CD1c-positive myeloid dendritic cell (primary cell): ENCODE results near the gene BNIP1.

ENCODE experiments used
- DNase-seq: peaks from one replicate; pipeline ENCODE4 v3.0.0-alpha.2; 2016; ENCODE audit errors: extremely low spot score

The BNIP1 gene

GRCh38 chr5:173211284-173211683, 67.0 kb downstream of the BNIP1 start:
- DNase-seq: no peak

- no peak for DNase-seq
Observed at GRCh38 chr5:173213236-173213933, 69.1 kb downstream of the BNIP1 start.
